WTC11 (cell line): Measurements from ENCODE around the gene UNKL.

Experiments
- AFF4 ChIP-seq: sonication (generic); formaldehyde crosslinking; IDR thresholded peaks from 2 replicates; pipeline ENCODE4 v1.8.1; 2023; ENCODE audit warnings: mild to moderate bottlenecking, missing genetic modification reagents, borderline replicate concordance
- CTCF ChIP-seq: fragments of 200-600 bp; IDR thresholded peaks from 2 replicates; pipeline ENCODE4 v1.8.0; 2022; ENCODE audit warnings: antibody characterized with exemption
- MAX ChIP-seq: sonication (generic); formaldehyde crosslinking; IDR thresholded peaks from 2 replicates; pipeline ENCODE4 v1.8.0; 2022; ENCODE audit warnings: mild to moderate bottlenecking, missing genetic modification reagents
- PRDM15 ChIP-seq: sonication (generic); formaldehyde crosslinking; IDR thresholded peaks from 2 replicates; pipeline ENCODE4 v1.8.0; 2022; ENCODE audit warnings: missing genetic modification reagents
- ZNF317 ChIP-seq: sonication (generic); formaldehyde crosslinking; IDR thresholded peaks from 2 replicates; pipeline ENCODE4 v1.8.1; 2023; ENCODE audit warnings: low read depth, mild to moderate bottlenecking, moderate library complexity, missing genetic modification reagents, borderline replicate concordance

GRCh38 chr16:1349351-1349750, 65.2 kb downstream of the UNKL start:
- no peak for TF ChIP-seq AFF4 (CRISPR knock-in tag)
- TF ChIP-seq CTCF = no peak
- no peak for TF ChIP-seq MAX (CRISPR knock-in tag)
- no peak for TF ChIP-seq ZNF317 (CRISPR knock-in tag)
- TF ChIP-seq PRDM15 (CRISPR knock-in tag) = no peak
